ENCODE results near the gene CPOX. TPM values are rescaled to one million over a fixed set of nuclear protein-coding genes. Genes with fewer than 3 reads are reported as not detected.

The CPOX gene
- total RNA-seq, 1 experiment from 2014 or later, result 24.7 TPM

- no peak overlapping the region for H3K27ac ChIP-seq (ENCODE audit: insufficient read length, low read depth, low read length)
- no peak overlapping the region for H3K56ac ChIP-seq (ENCODE audit: insufficient read length, low read depth, low read length)
- H4K91ac ChIP-seq (ENCODE audit: insufficient read length, low read depth, low read length), result no peak overlapping the region
- no peaks in the 10 kb centered on the region for H3K36me3 Mint-ChIP-seq (ENCODE audit: insufficient read depth in 1 of 3, low read depth in 3 of 3)
- H3K9ac ChIP-seq (ENCODE audit: extremely low read depth, insufficient read length, low read length), result no peak overlapping the region
- no CpG with 5 or more reads among the region's 4 CpGs for WGBS (ENCODE audit: extremely low coverage, insufficient read length, low lambda C conversion rate)
- no peaks in the 10 kb centered on the region for H4K20me1 ChIP-seq (ENCODE audit: control insufficient read depth, insufficient read depth, insufficient read length)
- no peak overlapping the region for H3T11ph ChIP-seq (ENCODE audit: low read length)
- H3K4me3 Mint-ChIP-seq, result no peak overlapping the region
- no peak overlapping the region for H2BK12ac ChIP-seq (ENCODE audit: insufficient read length, low read depth, low read length)
- H4K8ac ChIP-seq (replicated peaks; ENCODE audit: insufficient read length, low read depth, low read length), result no peak overlapping the region
- no peak overlapping the region for H3K23ac ChIP-seq (ENCODE audit: insufficient read length, low read depth, low read length)
- peaks cover 0 to 2% of the 10 kb centered on the region in 2 experiments; a peak in 1 of 4 replicates for H3K4me1 Mint-ChIP-seq
- no peak overlapping the region for H2AK5ac ChIP-seq (ENCODE audit: insufficient read length, low read length)
- H4K5ac ChIP-seq (ENCODE audit: insufficient read length, low read depth, low read length), result no peak overlapping the region
- no peaks in the 10 kb centered on the region for H3K79me2 ChIP-seq (ENCODE audit: insufficient read depth, low read length)
- H3K9me3 Mint-ChIP-seq, result no peaks in the 10 kb centered on the region; a peak in 1 of 5 replicates
- H2BK120ac ChIP-seq (ENCODE audit: low read depth, low read length, poor library complexity, severe bottlenecking), result no peak overlapping the region
- no peaks in the 10 kb centered on the region for H3K27me3 Mint-ChIP-seq (ENCODE audit: low read depth)
- H3K18ac ChIP-seq (ENCODE audit: insufficient read length, low read depth, low read length), result no peak overlapping the region
- H3K4me1 ChIP-seq (ENCODE audit: insufficient read depth, low read length), result no peaks in the 10 kb centered on the region
- no peaks in the 10 kb centered on the region for H3K79me1 ChIP-seq (ENCODE audit: insufficient read depth, low read depth, low read length, poor library complexity, severe bottlenecking)
- H3K4me2 ChIP-seq (ENCODE audit: insufficient read depth, insufficient read length, low read length), result no peak overlapping the region
- H3K27me3 ChIP-seq (ENCODE audit: insufficient read depth, low read length), result no peaks in the 10 kb centered on the region
- H3K14ac ChIP-seq (ENCODE audit: insufficient read depth, low read length), result no peak overlapping the region
- TF ChIP-seq, protein P1, sequence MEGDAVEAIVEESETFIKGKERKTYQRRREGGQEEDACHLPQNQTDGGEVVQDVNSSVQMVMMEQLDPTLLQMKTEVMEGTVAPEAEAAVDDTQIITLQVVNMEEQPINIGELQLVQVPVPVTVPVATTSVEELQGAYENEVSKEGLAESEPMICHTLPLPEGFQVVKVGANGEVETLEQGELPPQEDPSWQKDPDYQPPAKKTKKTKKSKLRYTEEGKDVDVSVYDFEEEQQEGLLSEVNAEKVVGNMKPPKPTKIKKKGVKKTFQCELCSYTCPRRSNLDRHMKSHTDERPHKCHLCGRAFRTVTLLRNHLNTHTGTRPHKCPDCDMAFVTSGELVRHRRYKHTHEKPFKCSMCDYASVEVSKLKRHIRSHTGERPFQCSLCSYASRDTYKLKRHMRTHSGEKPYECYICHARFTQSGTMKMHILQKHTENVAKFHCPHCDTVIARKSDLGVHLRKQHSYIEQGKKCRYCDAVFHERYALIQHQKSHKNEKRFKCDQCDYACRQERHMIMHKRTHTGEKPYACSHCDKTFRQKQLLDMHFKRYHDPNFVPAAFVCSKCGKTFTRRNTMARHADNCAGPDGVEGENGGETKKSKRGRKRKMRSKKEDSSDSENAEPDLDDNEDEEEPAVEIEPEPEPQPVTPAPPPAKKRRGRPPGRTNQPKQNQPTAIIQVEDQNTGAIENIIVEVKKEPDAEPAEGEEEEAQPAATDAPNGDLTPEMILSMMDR (conservative IDR thresholded peaks at IDR 0.05), result no peak
- H2AFZ ChIP-seq (ENCODE audit: low read length), result no peak overlapping the region
- H3K9me3 ChIP-seq (ENCODE audit: control insufficient read depth, low read depth, low read length), result no peaks in the 10 kb centered on the region
- no peaks in the 10 kb centered on the region for H3K23me2 ChIP-seq (ENCODE audit: insufficient read length, low read depth, low read length, poor library complexity, severe bottlenecking)
- H3K4ac ChIP-seq (ENCODE audit: low read depth, low read length), result no peak overlapping the region
- H2BK5ac ChIP-seq (ENCODE audit: insufficient read length, low read length), result no peak overlapping the region
- H2BK20ac ChIP-seq (ENCODE audit: low read depth, low read length, poor library complexity, severe bottlenecking), result no peak overlapping the region
- H3K27ac Mint-ChIP-seq, result no peak overlapping the region
- no peak for DNase-seq
- H2BK15ac ChIP-seq (ENCODE audit: low read depth, low read length), result no peak overlapping the region
Measured at GRCh38 chr3:98563661-98564281, 29.6 kb downstream of the CPOX start.

Measured in H9 (cell line).